Stimulated activated CD4-positive, alpha-beta T cell treated with anti-CD3 and anti-CD28 coated beads, Interleukin-2, amount 100 ng/mL, for 24 hours (primary cell): ENCODE results near the gene CTNNA1.
"Not testable (repeated sequence)": the region's sequence is repeated elsewhere in the genome, so short reads cannot be mapped to it uniquely, and the experiment has no call there.

ENCODE experiments used
- DNase-seq, 2 donors: peaks; one replicate each; pipeline ENCODE4 v3.0.0-alpha.2; 2020

Gene CTNNA1

DNA sequence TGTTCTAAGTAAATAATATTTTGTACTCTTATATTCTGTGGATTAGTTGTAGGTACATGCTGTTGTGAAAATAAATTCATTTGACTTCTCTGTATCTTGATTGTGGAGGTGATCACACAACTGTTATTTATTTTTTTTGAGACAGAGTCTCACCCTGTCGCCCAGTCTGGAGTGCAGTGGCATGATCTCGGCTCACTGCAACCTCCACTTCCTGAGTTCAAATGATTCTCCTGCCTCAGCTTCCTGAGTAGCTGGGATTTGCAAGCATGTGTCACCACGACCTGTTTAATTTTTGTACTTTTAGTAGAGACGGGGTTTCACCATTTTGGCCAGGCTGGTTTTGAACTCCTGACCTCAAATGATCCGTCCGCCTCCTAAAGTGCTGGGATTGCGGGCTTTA is 7.9 kb downstream of the CTNNA1 start:
- DNase-seq = not testable (repeated sequence)

DNA sequence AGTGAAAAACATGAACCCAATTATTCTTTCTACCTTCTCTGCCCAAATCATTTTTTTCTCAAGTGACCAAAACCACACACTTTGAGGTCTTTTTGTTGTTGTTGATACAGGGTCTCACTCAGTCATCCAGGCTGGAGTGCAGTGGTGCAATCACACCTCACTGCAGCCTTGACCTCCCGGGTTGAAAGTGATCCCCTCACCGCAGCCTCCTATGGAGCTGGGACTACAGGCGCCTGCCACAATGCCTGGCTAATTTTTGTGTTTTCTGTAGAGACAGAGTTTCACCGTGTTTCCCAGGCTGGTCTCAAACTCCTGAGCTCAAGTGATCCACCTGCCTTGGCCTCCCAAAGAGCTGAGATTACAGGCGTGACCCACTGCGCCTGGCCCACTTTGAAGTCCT is 8.4 kb downstream of the CTNNA1 start:
- DNase-seq = not testable (repeated sequence)

DNA sequence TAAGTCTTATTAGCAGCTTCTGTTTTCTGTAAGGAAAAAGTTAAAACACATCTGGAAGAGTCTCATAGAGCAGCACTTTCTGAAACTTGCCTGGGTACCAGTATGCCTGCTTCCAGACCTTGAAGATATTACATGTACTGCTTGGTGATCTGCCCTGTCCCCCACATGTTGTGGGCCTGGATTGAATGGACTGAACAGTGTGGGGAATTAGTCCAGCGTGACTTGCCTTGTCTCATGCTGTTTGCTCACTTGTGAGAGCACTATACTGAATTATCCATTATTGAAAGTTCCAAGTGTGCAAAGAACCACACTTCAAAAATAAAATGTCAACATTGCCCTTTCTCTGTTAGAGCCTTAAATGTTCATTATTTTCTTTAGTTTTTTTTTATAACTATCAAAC is 8.9 kb downstream of the CTNNA1 start:
- DNase-seq = no peak

DNA sequence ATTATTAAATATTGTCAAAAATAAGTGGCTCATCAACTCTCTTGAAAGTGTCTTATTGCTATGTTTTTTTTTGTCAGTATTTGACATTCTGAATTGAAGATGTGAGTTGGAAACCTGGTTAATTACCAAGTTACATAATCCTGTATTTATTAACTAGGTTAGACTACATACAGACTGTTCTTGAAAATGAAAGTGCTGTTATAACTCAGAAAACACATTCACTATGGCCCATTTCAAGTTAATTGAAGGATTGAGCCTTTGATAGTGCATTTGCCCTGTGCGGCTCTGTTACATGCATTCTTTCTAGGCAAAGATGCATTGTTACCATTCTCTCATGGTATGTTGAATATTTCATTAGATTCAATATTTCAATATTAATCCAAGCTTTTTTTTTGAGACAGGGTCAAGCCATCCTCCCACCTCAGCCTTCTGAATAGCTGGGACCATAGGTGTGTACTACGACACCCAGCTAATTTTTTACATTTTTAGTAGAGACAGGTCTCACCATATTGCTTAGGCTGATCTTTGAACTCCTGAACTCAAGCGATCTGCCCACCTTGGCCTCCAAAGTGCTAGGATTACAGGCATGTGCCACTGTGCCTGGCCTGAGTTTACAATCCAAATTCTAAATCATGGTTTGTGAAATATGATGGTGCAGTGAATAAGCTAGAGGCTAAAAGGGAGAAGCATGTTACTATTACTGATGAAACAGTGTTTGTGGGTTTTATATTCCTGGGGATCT is 10.0 kb downstream of the CTNNA1 start:
- DNase-seq = no peak

DNA sequence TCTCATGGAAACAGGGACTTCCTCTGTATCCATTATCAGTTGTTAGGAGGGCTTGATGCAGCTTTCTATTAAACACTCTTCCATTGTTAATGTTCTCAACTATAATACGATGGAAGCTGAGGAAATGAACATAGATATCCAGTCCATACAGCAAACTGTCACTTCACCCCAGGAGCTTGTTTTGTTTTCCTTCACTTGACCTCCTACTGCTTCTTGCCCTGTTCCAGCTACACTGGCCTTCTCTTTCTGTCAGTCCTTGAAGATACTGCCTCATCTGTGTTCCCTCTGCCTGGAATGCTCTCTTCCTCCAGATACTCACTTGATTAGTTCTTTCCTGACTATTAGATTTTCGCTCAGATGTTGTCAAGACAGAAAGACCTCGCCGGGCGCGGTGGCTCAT is 17.1 kb downstream of the CTNNA1 start:
- no peak for DNase-seq

DNA sequence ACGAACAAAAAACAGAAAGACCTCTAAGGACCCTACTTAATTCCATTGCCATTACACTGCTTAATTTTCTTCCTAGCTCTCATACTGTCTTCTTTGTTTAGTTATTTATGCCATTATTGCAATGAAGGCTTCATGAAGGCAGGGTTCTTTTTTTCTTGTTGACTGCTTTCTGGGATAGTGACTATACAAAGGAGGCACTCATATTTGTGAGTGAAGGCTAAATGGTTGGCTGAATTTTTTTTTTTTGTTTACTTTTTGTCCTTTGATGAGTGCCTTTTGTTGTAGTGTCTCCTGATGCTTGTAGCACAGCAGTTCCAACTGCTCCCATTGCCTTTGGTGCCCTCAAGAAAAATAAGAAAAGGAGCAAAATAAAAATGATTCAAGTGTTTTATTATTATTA is 17.8 kb downstream of the CTNNA1 start:
- no peak for DNase-seq

DNA sequence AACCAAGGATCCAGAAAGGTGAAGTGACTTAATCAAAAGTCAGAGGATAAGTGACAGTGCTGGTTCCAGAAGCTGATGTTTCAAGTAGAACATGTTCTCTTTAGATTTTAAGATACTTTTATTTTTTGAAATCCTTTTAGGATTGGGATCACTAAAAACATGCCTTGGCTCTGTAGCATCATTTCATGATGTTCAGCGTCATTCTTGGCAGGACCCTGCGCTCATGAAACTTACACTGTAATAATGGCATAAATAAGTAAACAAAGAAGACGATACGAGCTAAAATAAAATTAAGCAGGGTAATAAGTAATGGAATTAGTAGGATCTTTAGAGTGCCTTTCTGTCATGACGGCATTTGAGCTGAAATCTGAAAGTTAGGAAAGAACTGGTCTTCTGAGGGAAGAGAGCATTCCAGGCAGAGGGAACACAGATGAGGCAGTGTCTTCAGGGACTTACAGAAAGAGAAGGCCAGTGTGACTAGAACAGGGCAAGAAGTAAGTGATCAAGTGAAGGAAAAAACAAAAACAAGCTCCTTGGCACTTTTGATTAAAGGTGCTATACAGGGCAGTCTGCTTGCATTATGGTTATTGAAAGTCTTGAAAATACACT is 19.9 kb downstream of the CTNNA1 start:
- no peak for DNase-seq

DNA sequence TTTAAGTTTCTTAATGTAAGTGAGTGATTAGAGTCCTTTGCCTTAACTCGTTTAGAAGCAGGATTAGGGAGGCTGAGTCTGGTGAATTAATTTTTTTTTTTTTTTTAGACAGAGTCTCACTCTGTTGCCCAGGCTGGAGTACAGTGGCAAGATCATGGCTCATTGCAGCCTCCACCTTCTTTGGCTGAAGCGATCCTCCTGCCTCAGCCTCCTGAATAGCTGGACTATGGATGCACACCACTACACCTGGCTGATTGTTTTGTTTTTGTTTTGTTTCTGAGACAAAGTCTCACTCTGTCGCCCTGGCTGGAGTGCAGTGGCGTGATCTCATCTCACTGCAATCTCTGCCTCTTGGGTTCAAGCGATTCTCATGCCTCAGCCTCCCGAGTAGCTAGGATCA is 20.4 kb downstream of the CTNNA1 start:
- not testable (repeated sequence) for DNase-seq

DNA sequence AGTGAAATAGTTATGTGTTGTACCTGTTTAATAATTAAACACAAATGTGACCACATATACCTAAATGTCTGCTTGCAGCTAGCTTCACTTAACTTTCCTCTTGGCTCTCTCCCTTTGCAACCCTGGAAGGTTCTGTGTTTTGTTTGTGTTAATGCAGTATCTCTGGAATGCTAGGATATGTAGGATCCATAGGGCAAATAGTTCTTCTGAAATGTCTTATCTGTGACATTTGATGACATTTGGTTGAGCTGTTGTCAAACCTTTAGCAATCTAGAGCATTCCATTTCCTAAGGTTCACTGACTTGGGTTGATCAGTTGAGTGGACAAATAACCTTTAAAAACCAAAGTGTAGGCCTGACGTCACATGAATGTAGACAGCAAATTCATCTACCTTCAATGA is 21.8 kb downstream of the CTNNA1 start:
- DNase-seq = no peak

DNA sequence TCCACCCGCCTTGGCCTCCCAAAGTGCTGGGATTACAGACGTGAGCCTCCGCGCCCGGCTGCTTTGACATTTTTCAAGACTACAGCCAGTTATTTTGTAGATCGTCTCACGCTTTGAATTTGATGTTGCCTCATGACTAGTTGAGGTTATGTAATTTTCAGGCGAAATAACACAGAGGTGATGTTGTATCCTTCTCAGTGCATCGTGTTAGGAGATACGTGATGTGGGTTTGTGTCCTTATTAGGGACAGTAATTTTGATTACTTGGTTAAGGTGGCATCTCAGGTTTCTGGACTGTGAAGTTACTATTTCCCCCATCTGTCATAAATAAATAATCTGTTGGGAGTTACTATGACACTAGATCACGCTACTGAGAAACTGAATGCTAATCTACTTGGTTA is 25.0 kb downstream of the CTNNA1 start:
- no peak for DNase-seq

DNA sequence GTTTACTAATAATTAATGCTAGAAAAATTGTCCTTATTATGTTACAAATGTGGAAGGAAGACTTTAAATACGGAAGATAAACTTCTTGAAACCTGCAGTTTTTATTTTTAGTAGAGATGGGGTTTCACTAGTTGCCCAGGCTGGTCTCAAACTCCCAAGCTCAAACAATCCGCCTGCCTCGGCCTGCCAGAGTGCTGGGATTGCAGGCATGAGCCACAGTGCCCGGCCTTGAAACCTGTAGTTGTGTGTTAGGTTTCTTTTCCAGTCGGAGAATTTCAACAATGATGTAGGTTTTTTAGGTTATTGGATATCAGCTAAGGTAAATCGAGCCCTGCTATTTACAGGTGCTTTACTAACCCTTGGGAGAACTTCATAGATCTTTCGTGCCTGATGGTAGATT is 30.8 kb downstream of the CTNNA1 start:
- no peak for DNase-seq

DNA sequence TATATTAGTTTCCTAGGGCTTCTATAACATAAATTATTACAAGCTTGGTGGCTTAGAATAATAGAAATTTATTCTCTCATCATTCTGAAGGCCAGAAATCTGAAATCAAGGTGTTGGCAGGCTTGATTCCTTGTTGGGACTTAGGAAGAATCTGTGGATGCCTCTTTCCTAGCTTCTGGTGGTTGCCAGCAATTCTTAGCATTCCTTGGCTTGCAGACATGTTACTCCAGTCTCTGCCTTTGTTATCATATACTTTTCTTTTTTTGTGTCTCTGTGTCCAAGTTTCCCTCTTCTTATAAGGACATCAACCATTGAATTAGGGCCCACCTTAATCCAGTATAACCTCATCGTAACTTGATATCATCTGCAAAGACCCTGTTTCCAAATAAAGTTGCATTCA is 31.4 kb downstream of the CTNNA1 start:
- no peak for DNase-seq

DNA sequence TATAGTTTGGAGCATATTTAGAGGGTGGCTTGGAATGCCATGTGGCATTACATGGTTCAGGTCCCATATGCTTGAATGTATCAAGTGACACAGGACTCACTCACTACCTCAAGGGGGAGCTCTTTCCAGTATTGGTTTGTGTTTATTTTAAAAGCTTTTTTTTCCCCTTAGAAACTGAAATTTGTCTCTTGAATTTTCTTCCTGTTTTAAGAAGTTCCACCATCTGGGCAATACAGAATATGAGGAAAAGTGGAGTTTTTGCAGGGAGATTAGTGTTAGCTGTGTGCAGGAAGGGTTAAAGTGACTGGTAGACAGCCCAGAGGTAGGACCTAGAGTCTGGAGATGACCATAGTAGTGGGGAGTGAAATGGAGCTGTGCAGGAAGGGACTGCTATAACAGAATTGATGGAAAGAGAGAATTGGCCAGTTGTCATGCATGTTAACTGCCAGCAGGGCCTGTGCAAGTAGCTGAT is 36.6 kb downstream of the CTNNA1 start:
- DNase-seq = no peak

DNA sequence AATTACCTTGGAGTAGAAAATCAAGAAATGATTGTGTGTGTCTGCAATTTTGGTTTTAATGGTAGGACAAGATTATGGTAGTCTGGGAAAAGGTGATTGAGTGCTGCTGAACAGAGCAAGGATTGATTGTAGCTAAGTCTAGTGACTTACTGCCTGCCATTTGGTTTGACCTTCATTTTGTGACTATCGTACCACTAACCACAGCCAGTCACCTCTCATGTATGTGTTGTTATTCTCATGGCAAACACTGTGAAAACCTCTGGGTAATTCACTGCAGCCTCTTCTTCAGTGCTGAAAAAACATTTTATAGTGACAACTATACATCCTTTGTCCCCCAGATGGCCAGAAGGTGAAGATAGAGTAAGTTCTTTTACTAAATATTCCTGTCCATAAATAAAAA is 37.5 kb downstream of the CTNNA1 start:
- DNase-seq = no peak

DNA sequence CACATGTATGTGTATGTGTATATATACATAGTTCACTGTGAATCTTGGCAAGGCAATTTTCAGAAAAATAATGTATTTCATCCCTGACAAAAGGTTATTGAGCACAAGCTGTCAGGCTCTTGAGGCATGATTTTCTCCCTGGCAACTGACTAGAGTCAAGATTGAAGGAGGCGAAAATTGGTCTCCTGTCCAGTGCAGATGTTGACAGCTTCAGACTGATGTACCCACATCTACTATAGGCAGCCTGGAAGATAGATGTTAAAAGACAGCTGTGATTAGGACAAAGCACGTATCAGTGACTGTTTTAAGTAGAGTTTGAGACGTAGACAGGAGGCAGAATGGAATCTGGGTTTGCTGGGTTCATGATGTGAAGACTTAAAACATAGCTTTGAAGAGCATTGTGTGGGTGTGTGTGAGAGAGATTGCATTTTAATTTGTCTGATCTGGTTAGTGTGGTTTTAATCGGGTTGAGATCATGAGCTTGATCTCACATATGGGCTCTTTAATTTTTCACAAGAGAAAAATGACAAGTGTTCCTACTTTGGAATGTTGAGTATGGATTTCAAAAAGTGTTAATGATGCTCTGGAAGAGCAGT is 39.1 kb downstream of the CTNNA1 start:
- no peak for DNase-seq

DNA sequence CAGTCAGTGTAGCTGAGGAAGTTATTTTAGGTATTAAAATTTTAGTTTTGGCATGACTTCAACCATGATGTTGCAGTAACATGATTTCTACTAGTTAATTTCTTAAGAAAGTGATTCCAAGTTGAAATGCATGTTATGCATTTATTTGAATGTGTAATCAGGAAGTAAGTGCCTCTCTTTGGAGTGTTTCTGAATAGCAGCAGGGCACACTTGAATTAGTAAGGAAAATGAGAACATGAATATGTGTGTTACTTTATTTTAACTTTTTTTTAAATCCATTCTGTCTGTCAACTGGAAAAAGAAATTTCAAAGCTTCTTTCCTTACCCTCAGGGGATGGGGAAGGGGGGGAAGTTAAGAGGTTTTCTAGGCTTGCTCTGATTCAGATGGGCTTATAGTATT is 40.4 kb downstream of the CTNNA1 start:
- DNase-seq = no peak

DNA sequence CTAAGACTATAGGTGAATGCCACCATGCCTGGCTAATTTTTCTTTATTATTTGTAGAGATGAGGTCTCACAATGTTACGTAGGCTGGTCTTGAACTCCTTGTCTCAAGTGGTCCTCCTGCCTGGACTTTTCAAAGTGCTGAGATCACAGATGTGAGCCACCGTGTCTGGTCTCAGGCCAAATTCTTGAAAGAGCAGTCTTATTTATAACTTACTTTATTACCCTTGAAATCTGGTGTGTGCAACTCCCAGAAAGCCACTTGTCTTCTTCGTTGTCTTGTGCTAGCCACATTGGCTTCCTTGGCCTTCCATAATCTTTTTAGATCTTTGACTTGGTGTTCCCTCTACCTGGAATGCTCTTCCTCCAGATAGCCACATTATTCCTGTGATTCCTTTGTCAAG is 50.1 kb downstream of the CTNNA1 start:
- DNase-seq = no peak

DNA sequence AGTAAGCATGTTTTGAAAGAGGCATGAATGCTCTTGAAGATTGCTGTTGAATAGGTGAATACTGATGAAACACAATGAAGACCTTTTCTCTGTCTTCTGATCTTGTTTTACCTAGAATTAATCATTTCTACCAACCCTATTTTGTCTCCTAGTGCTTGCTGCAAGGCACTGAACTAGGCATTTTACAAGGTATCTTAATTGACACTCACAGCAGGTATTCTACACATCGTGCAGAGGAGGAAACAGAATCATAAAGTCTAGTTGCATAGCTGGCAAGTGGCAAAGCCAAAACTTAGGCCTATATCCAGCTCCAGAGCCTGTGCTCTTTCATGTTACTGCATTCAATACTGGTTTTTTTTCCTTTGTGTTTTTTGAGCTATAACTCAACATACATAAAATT is 50.7 kb downstream of the CTNNA1 start:
- DNase-seq = no peak

DNA sequence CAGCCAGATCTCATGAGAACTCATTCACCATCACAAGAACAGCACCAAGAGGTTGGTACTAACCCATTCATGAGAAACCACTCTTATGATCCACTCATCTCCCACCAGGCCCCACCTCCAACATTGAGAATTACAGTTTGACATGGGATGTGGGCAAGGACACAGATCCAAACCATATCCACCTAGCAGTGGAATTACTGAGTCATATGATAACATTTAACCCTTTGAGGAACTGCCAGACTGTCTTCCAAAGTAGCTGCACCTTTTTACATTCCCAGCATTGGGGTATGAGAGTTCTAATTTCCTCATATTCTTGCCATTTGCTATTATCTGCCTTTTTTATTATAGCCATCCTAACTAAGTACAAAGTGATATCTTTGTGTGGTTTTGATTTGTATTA is 51.9 kb downstream of the CTNNA1 start:
- DNase-seq = no peak

DNA sequence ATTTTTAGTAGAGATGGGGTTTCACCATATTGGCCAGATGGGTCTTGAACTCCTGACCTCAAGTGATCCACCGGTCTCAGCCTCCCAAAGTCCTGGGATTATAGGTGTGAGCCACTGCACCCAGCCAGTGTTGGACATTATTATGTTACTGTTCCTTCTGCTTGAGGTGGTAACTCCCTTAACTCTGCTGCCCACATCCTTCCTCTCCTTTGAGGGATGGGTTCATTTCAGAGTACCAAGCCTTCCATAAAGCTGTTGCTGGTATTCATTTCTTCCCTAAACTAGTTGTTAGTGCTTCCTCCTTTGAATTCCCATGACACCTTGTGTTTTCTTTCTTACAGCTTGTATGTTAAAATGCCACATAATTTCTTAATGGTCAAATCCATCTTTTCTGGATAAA is 54.0 kb downstream of the CTNNA1 start:
- no peak for DNase-seq

DNA sequence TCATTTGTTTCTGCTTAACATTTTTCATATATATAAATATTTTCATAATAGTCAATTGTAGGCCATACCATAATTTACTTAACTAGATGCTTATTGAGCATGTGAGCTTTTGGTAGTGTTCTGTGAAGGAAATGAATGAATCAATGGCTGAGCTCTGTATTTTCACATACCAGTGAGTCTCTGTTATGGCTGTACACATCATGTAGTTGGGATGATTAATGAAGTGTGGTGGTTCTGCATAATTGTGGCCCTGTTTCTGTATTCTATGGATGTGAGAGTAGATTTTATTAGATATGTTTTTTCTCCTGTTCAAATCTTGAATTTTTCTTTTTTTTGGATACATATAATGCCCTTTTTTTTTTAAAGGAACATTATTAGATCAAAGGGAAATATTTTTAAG is 56.2 kb downstream of the CTNNA1 start:
- DNase-seq = no peak

DNA sequence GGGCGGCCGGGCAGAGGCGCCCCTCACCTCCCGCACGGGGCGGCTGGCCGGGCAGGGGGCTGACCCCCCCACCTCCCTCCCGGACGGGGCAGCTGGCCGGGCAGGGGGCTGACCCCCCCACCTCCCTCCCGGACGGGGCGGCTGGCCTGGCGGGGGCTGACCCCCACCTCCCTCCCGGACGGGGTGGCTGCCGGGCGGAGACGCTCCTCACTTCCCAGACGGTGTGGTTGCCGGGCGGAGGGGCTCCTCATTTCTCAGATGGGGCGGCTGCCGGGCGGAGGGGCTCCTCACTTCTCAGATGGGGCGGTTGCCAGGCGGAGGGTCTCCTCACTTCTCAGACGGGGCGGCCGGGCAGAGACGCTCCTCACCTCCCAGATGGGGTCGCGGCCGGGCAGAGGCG is 57.6 kb downstream of the CTNNA1 start:
- not testable (repeated sequence) for DNase-seq

DNA sequence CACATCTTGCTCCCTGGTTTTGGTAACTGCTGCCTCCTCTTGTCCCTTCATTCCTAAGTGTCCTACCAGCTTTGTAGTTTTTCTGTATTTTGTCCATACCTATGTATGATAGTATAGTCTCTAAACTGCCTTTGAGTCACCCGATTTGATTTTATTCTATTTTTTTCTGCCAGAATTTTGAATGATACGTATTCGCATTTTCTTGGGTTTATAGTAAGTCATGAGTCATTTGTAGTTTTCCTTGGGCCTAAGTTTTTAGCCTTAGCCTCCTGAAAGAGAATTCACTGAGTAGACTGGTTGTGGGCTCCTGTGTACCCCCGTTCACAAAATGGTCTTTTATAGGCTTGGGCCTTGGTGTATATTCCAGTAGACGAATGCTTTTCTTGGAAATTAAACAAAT is 62.3 kb downstream of the CTNNA1 start:
- DNase-seq = no peak

DNA sequence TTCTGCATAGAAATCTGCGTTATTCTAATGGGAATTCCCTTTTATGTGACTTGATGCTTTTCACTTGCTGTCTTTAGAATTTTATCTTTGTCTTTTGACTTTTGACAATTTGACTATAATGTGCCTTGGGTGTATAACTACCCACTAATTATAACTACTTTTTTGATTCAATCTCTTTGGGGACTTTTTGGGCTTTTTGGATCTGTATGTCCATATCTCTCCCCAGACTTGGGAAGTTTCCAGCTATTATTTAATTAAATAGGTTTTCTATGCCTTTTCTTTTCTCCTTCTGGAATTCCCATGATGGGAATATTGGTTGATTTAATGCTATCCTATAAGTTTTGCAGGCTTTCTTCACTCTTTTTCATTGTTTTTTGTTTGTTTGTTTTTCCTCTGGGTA is 64.0 kb downstream of the CTNNA1 start:
- no peak for DNase-seq

DNA sequence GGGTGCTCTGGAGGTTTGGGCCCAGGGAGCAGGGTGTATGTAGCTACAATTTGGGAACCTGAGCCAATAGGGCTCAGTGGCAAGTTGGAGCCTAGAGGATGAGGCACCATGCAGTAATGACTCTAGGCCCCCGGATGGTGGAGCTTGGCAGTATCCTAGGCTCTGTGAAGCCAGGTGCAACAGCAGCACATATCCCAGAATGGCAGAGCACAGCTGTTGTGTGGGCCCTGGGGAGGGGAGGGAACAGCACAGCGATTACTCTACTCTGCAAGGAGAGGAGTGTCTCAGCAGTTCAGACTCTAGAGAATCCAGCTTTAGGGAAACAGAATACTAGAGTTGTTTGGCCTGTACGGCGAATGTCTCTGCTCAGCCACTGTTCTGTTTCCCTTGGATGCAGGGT is 65.9 kb downstream of the CTNNA1 start:
- DNase-seq = no peak
